D721Med (cell line): ENCODE measurements around the gene PTCD2.

ENCODE experiments used
- DNase-seq: peaks from one replicate; pipeline ENCODE4 v3.0.0; 2011; ENCODE audit warnings: low spot score; ENCODE audit not compliant: insufficient read length
- FAIRE-seq: peaks from 2 replicates; lab custom pipeline; 2011; peaks lifted over from hg19 to GRCh38; lab: Jason Lieb, UNC
- CTCF ChIP-seq: IDR thresholded peaks from 2 replicates; pipeline ENCODE4 v1.5.1; 2012; ENCODE audit warnings: mild to moderate bottlenecking, control low read depth; ENCODE audit not compliant: insufficient read depth; ENCODE audit errors: missing control alignments

The PTCD2 gene

GRCh38 chr5:72390836-72391235 lies 70.7 kb downstream of the PTCD2 start:
- DNase-seq (no peak), FAIRE-seq (no peak)
- TF ChIP-seq CTCF = no peak

GRCh38 chr5:72392326-72392733 lies 72.2 kb downstream of the PTCD2 start:
- TF ChIP-seq CTCF = no peak
- FAIRE-seq (no peak), DNase-seq (no peak)

GRCh38 chr5:72393052-72393451 lies 72.9 kb downstream of the PTCD2 start:
- TF ChIP-seq CTCF = no peak
- FAIRE-seq (no peak), DNase-seq (no peak)

GRCh38 chr5:72394688-72395087 lies 74.5 kb downstream of the PTCD2 start:
- FAIRE-seq (no peak), DNase-seq (no peak)
- TF ChIP-seq CTCF = no peak

GRCh38 chr5:72397836-72398235 lies 77.7 kb downstream of the PTCD2 start:
- no peak for DNase-seq
- TF ChIP-seq CTCF = no peak
- no peak for FAIRE-seq

GRCh38 chr5:72400950-72401349 lies 80.8 kb downstream of the PTCD2 start:
- no peak for TF ChIP-seq CTCF
- FAIRE-seq = no peak

GRCh38 chr5:72402381-72402890 lies 82.3 kb downstream of the PTCD2 start:
- FAIRE-seq (no peak), DNase-seq (no peak)
- TF ChIP-seq CTCF = no peak

More at GRCh38 chr5:72400950-72401349, 80.8 kb downstream of the PTCD2 start:
- DNase-seq = no peak
